ENCODE data around the gene OR13C9. TPM values are rescaled to one million over a fixed set of nuclear protein-coding genes. Genes with fewer than 3 reads are reported as not detected.
"Not testable (repeated sequence)": the region's sequence is repeated elsewhere in the genome, so short reads cannot be mapped to it uniquely, and the experiment has no call there.

OR13C9 gene
- not detected for total RNA-seq

GRCh38 chr9:104618104-104618503 lies at the start of gene OR13C9:
Gene OR13C9 (minus strand): TSS chr9:104618204. CDS start chr9:104618204, 0 bp downstream.
- Mint-ChIP-seq H3K27ac (no peak within 1 kb of the TSS), H3K27me3 (no peaks in the 10 kb centered on the region), H3K36me3 (ENCODE audit: low read depth) (no peaks in the 10 kb centered on the region), H3K4me3 (no peak within 1 kb of the TSS), H3K9me3 (no peaks in the 10 kb centered on the region), H3K4me1 (no peaks in the 10 kb centered on the region)
- no peak for DNase-seq
- CTCF ChIA-PET, result no interaction called here
- POLR2A ChIA-PET, result no interaction called here

GRCh38 chr9:104658496-104659195 lies 40.6 kb upstream of the OR13C9 start:
- H3K9me3 Mint-ChIP-seq, result no peaks in the 10 kb centered on the region
- no peaks in the 10 kb centered on the region for H3K4me1 Mint-ChIP-seq
- ChIA-PET CTCF (no interaction called here), POLR2A (no interaction called here)
- no peak overlapping the region for H3K4me3 Mint-ChIP-seq
- H3K27ac Mint-ChIP-seq, result no peak overlapping the region
- no peaks in the 10 kb centered on the region for H3K27me3 Mint-ChIP-seq
- DNase-seq, result no peak
- H3K36me3 Mint-ChIP-seq (ENCODE audit: low read depth), result no peaks in the 10 kb centered on the region

GRCh38 chr9:104635456-104635855 lies 17.5 kb upstream of the OR13C9 start:
- ChIA-PET POLR2A (no interaction called here), CTCF (no interaction called here)
- DNase-seq, result no peak
- H3K27me3 Mint-ChIP-seq, result no peaks in the 10 kb centered on the region
- no peak overlapping the region for H3K27ac Mint-ChIP-seq
- H3K36me3 Mint-ChIP-seq (ENCODE audit: low read depth), result no peaks in the 10 kb centered on the region
- no peak overlapping the region for H3K4me3 Mint-ChIP-seq
- H3K9me3 Mint-ChIP-seq, result no peaks in the 10 kb centered on the region
- H3K4me1 Mint-ChIP-seq, result no peaks in the 10 kb centered on the region

GRCh38 chr9:104633976-104634520 lies 16.0 kb upstream of the OR13C9 start:
- DNase-seq, result no peak
- no peak overlapping the region for H3K27ac Mint-ChIP-seq
- H3K36me3 Mint-ChIP-seq (ENCODE audit: low read depth), result no peaks in the 10 kb centered on the region
- H3K4me3 Mint-ChIP-seq, result no peak overlapping the region
- H3K9me3 Mint-ChIP-seq, result no peaks in the 10 kb centered on the region
- H3K27me3 Mint-ChIP-seq, result no peaks in the 10 kb centered on the region
- H3K4me1 Mint-ChIP-seq, result no peaks in the 10 kb centered on the region
- ChIA-PET CTCF (no interaction called here), POLR2A (no interaction called here)

GRCh38 chr9:104625964-104626363 lies 8.0 kb upstream of the OR13C9 start:
- CTCF ChIA-PET; H3K27ac Mint-ChIP-seq; DNase-seq; H3K9me3 Mint-ChIP-seq; H3K27me3 Mint-ChIP-seq; H3K4me1 Mint-ChIP-seq; H3K36me3 Mint-ChIP-seq (ENCODE audit: low read depth); POLR2A ChIA-PET; H3K4me3 Mint-ChIP-seq: not testable (repeated sequence)

- ChIA-PET CTCF (no interaction called here), POLR2A (no interaction called here)
- no peaks in the 10 kb centered on the region for H3K27me3 Mint-ChIP-seq
- DNase-seq, result no peak
- no peak overlapping the region for H3K4me3 Mint-ChIP-seq
- H3K4me1 Mint-ChIP-seq, result no peaks in the 10 kb centered on the region
- no peaks in the 10 kb centered on the region for H3K9me3 Mint-ChIP-seq
- no peak overlapping the region for H3K27ac Mint-ChIP-seq
- no peaks in the 10 kb centered on the region for H3K36me3 Mint-ChIP-seq (ENCODE audit: low read depth)
Observed at GRCh38 chr9:104617418-104617817, 586 bp downstream of the OR13C9 start.

GRCh38 chr9:104611213-104611612 lies 6.8 kb downstream of the OR13C9 start:
- Mint-ChIP-seq H3K27me3 (no peaks in the 10 kb centered on the region), H3K4me1 (no peaks in the 10 kb centered on the region), H3K9me3 (no peaks in the 10 kb centered on the region), H3K27ac (no peak overlapping the region), H3K4me3 (no peak overlapping the region), H3K36me3 (ENCODE audit: low read depth) (no peaks in the 10 kb centered on the region)
- no peak for DNase-seq
- CTCF ChIA-PET, result no interaction called here
- POLR2A ChIA-PET, result no interaction called here

GRCh38 chr9:104608336-104608735 lies 9.7 kb downstream of the OR13C9 start:
- H3K27ac Mint-ChIP-seq, result no peak overlapping the region
- no peaks in the 10 kb centered on the region for H3K27me3 Mint-ChIP-seq
- H3K4me1 Mint-ChIP-seq, result no peaks in the 10 kb centered on the region
- ChIA-PET CTCF (no interaction called here), POLR2A (no interaction called here)
- H3K4me3 Mint-ChIP-seq, result no peak overlapping the region
- no peaks in the 10 kb centered on the region for H3K9me3 Mint-ChIP-seq
- no peak for DNase-seq
- no peaks in the 10 kb centered on the region for H3K36me3 Mint-ChIP-seq (ENCODE audit: low read depth)

GRCh38 chr9:104606152-104606551 lies 11.9 kb downstream of the OR13C9 start:
- no peaks in the 10 kb centered on the region for H3K9me3 Mint-ChIP-seq
- H3K4me3 Mint-ChIP-seq, result no peak overlapping the region
- no peaks in the 10 kb centered on the region for H3K4me1 Mint-ChIP-seq
- H3K36me3 Mint-ChIP-seq (ENCODE audit: low read depth), result no peaks in the 10 kb centered on the region
- no peaks in the 10 kb centered on the region for H3K27me3 Mint-ChIP-seq
- POLR2A ChIA-PET, result no interaction called here
- DNase-seq, result no peak
- H3K27ac Mint-ChIP-seq, result no peak overlapping the region
- CTCF ChIA-PET, result no interaction called here

GRCh38 chr9:104605527-104605926 lies 12.5 kb downstream of the OR13C9 start, which contains the start of gene OR13C2:
Gene OR13C2 (minus strand): TSS chr9:104605627. CDS start chr9:104605627, 0 bp downstream.
- H3K27me3 Mint-ChIP-seq; H3K9me3 Mint-ChIP-seq; H3K27ac Mint-ChIP-seq; H3K4me1 Mint-ChIP-seq; DNase-seq; POLR2A ChIA-PET; CTCF ChIA-PET; H3K36me3 Mint-ChIP-seq (ENCODE audit: low read depth); H3K4me3 Mint-ChIP-seq: not testable (repeated sequence)

- H3K27me3 Mint-ChIP-seq, result no peaks in the 10 kb centered on the region
- no peaks in the 10 kb centered on the region for H3K9me3 Mint-ChIP-seq
- no peak for DNase-seq
- no peaks in the 10 kb centered on the region for H3K4me1 Mint-ChIP-seq
- CTCF ChIA-PET, result no interaction called here
- H3K27ac Mint-ChIP-seq, result no peak overlapping the region
- H3K4me3 Mint-ChIP-seq, result no peak overlapping the region
- no peaks in the 10 kb centered on the region for H3K36me3 Mint-ChIP-seq (ENCODE audit: low read depth)
- POLR2A ChIA-PET, result no interaction called here
Observed at GRCh38 chr9:104604801-104605200, 13.2 kb downstream of the OR13C9 start.

- H3K4me3 Mint-ChIP-seq; H3K36me3 Mint-ChIP-seq (ENCODE audit: low read depth); H3K9me3 Mint-ChIP-seq; H3K27me3 Mint-ChIP-seq; H3K27ac Mint-ChIP-seq; DNase-seq; H3K4me1 Mint-ChIP-seq; POLR2A ChIA-PET; CTCF ChIA-PET: not testable (repeated sequence)
Observed at GRCh38 chr9:104599313-104599712, 18.7 kb downstream of the OR13C9 start, which contains the start of gene OR13C5. Gene OR13C5 (minus strand): TSS chr9:104599413. CDS start chr9:104599413, 0 bp downstream.

- H3K27me3 Mint-ChIP-seq; DNase-seq; POLR2A ChIA-PET; CTCF ChIA-PET; H3K4me1 Mint-ChIP-seq; H3K36me3 Mint-ChIP-seq (ENCODE audit: low read depth); H3K9me3 Mint-ChIP-seq; H3K4me3 Mint-ChIP-seq; H3K27ac Mint-ChIP-seq: not testable (repeated sequence)
Observed at GRCh38 chr9:104598749-104599148, 19.3 kb downstream of the OR13C9 start.

- POLR2A ChIA-PET, result no interaction called here
Observed at GRCh38 chr9:104589626-104590025, 28.4 kb downstream of the OR13C9 start.

More at GRCh38 chr9:104589626-104590025, 28.4 kb downstream of the OR13C9 start:
- no peak overlapping the region for H3K27ac Mint-ChIP-seq
- H3K36me3 Mint-ChIP-seq (ENCODE audit: low read depth), result no peaks in the 10 kb centered on the region
- no peaks in the 10 kb centered on the region for H3K9me3 Mint-ChIP-seq
- H3K4me1 Mint-ChIP-seq, result no peaks in the 10 kb centered on the region
- CTCF ChIA-PET, result no interaction called here
- DNase-seq, result no peak
- no peak overlapping the region for H3K4me3 Mint-ChIP-seq
- H3K27me3 Mint-ChIP-seq, result no peaks in the 10 kb centered on the region

Measured in activated CD4-positive, alpha-beta memory T cell treated with anti-CD3 and anti-CD28 coated beads, Interleukin-2, amount 10 ng/mL, durations not matched to agents 7 days and 5 days (primary cell).